Uterus (tissue), 4 donors: ENCODE measurements around the gene ARGLU1. TPM values are rescaled to one million over a fixed set of nuclear protein-coding genes. Genes with fewer than 3 reads are reported as not detected.
"Not testable (repeated sequence)": the region's sequence is repeated elsewhere in the genome, so short reads cannot be mapped to it uniquely, and the experiment has no call there.

Experiments used
- DNase-seq, 2 donors: peaks; one replicate each; pipeline ENCODE4 v3.0.0-alpha.2; 2019 to 2020
- H3K27ac ChIP-seq, 2 donors: fragments of 200-600 bp; sonication (generic); 1 replicate in 1 of 2; 2 replicates in 1 of 2; pipeline ENCODE4 v1.5.1; 2016 to 2018
- H3K27me3 ChIP-seq, 2 donors: fragments of 200-600 bp; sonication (generic); one replicate each; pipeline ENCODE4 v1.5.1; 2018 to 2019; ENCODE audit warnings: control low read depth in 1 of 2
- H3K36me3 ChIP-seq, 2 donors: fragments of 200-600 bp; sonication (generic); one replicate each; pipeline ENCODE4 v1.5.1; 2019; ENCODE audit warnings: control low read depth in 1 of 2
- H3K4me1 ChIP-seq, 2 donors: fragments of 200-600 bp; sonication (generic); one replicate each; pipeline ENCODE4 v1.5.1; 2018 to 2019; ENCODE audit warnings: control low read depth in 1 of 2
- H3K4me3 ChIP-seq, 2 donors: fragments of 200-600 bp; sonication (generic); 1 replicate in 1 of 2; 2 replicates in 1 of 2; pipeline ENCODE4 v1.5.1; 2018 to 2019; ENCODE audit warnings: mild to moderate bottlenecking in 1 of 2
- H3K9me3 ChIP-seq, 2 donors: fragments of 200-600 bp; sonication (generic); one replicate each; pipeline ENCODE4 v1.5.1; 2019; ENCODE audit warnings: control low read depth in 1 of 2
- POLR2A ChIP-seq, 2 donors: fragments of 450-650 bp; IDR thresholded peaks; one replicate each; pipeline ENCODE4 v1.6.1; 2016; ENCODE audit warnings: antibody characterized with exemption in 2 of 2, mild to moderate bottlenecking in 1 of 2, moderate library complexity in 1 of 2
- intact Hi-C: fragments of 100-400 bp; cut with DNase I; formaldehyde crosslinking; loops from one replicate; pipeline ENCODE4 v1.15.1; 2023; ENCODE audit warnings: low total_unique reads
- total RNA-seq, 4 donors: library from RNA; depleted of rRNA in 3 of 4; stranded (reverse); fragments of >200 nt in 3 of 4; gene quantifications; one replicate each; pipeline versions ENCODE4 v1.1.0 to v1.2.4, GENCODE V29; 2014 to 2023
- TF ChIP-seq, protein P1 (sequence below), 4 experiments: fragments of 200-600 bp in 2 of 4; fragments of 450-650 bp in 2 of 4; sonication (generic) in 2 of 4; IDR thresholded peaks; one replicate each; pipeline ENCODE4 v1.5.1; 2016 to 2019; ENCODE audit warnings: antibody characterized with exemption in 4 of 4, mild to moderate bottlenecking in 2 of 4, moderate library complexity in 1 of 4
- donor health status: DM: yes; HTN: yes; CAD: no.

Gene ARGLU1
- total RNA-seq, 4 donors from 2014 or later: 91.5 to 162 (median 135) TPM

DNA sequence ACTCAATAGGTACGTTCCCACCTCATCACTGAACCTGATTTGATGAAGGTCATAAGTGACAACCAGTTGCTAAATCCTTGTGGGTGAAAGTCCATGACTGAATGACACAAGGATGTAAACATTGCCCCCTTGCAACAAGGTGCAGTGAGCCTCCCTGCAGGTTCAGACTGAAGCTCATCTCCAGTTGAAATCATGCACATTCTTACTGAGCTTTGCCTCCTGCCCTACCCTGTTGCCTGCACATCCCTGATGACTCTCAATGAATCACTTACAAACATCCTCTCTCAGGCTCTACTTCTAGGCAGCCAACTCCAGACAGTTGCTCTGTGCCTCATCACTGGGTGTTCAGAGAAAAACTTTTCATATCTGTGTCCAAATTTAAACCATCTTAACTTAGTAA is 42.5 kb upstream of the ARGLU1 start:
- no peak for TF ChIP-seq POLR2A (IDR thresholded peaks at IDR 0.05)
- TF ChIP-seq, protein P1, sequence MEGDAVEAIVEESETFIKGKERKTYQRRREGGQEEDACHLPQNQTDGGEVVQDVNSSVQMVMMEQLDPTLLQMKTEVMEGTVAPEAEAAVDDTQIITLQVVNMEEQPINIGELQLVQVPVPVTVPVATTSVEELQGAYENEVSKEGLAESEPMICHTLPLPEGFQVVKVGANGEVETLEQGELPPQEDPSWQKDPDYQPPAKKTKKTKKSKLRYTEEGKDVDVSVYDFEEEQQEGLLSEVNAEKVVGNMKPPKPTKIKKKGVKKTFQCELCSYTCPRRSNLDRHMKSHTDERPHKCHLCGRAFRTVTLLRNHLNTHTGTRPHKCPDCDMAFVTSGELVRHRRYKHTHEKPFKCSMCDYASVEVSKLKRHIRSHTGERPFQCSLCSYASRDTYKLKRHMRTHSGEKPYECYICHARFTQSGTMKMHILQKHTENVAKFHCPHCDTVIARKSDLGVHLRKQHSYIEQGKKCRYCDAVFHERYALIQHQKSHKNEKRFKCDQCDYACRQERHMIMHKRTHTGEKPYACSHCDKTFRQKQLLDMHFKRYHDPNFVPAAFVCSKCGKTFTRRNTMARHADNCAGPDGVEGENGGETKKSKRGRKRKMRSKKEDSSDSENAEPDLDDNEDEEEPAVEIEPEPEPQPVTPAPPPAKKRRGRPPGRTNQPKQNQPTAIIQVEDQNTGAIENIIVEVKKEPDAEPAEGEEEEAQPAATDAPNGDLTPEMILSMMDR (IDR thresholded peaks at IDR 0.05): no peak
- no peaks in the 10 kb centered on the region for H3K9me3 ChIP-seq
- DNase-seq: no peak
- H3K4me3 ChIP-seq: no peak overlapping the region
- H3K27me3 ChIP-seq: no peaks in the 10 kb centered on the region
- no peaks in the 10 kb centered on the region for H3K4me1 ChIP-seq
- no peaks in the 10 kb centered on the region for H3K36me3 ChIP-seq
- intact Hi-C loops: no loop called here
- H3K27ac ChIP-seq: no peak overlapping the region

DNA sequence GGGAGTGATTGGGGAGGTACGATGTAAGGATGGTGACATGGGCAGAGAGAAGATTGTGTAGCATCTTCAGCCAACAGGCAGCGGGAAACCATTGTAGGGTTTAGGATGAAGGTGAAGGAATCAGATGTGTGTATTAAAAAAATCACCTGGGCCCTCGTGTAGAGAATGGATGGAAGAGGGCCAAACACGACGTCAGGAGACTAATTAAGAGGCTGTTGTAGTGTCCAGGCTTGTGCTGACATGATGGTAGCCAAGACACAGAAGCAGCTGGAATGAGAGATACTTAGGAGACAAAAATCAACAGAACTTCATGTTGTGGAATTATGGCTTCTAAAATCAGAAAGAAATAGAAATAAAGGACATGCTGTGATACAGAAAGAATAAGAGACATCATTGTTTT is 41.2 kb upstream of the ARGLU1 start:
- DNase-seq: no peak
- H3K36me3 ChIP-seq: no peaks in the 10 kb centered on the region
- intact Hi-C loops: no loop called here
- TF ChIP-seq POLR2A (IDR thresholded peaks at IDR 0.05): no peak
- TF ChIP-seq, protein P1 (IDR thresholded peaks at IDR 0.05): no peak
- no peaks in the 10 kb centered on the region for H3K27me3 ChIP-seq
- no peaks in the 10 kb centered on the region for H3K9me3 ChIP-seq
- H3K4me1 ChIP-seq: no peaks in the 10 kb centered on the region
- no peak overlapping the region for H3K4me3 ChIP-seq
- no peak overlapping the region for H3K27ac ChIP-seq

DNA sequence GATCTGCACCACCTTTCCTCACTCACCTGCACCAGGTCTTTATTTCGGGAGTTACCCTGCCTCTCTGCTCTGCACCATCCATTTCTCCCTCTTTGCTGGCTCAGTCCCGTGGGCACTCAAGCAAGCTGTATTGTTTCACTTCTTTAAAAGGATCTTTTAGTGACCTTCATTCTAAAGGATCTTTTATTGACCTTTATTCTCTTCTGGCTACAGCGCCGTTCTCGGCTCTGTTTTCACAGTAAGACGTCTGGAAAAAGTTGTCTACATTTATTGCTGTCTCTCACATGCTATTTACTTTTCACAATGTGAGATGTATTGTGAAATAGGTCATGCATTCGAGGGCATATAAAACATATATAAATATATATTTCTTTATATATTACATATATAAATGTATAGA is 35.6 kb upstream of the ARGLU1 start:
- TF ChIP-seq POLR2A (IDR thresholded peaks at IDR 0.05): no peak
- TF ChIP-seq, protein P1 (IDR thresholded peaks at IDR 0.05): no peak
- Histone ChIP-seq H3K27me3 (no peaks in the 10 kb centered on the region), H3K4me1 (no peaks in the 10 kb centered on the region), H3K36me3 (no peaks in the 10 kb centered on the region), H3K4me3 (no peak overlapping the region), H3K9me3 (no peaks in the 10 kb centered on the region), H3K27ac (no peak overlapping the region)
- intact Hi-C loops: no loop called here
- no peak for DNase-seq

DNA sequence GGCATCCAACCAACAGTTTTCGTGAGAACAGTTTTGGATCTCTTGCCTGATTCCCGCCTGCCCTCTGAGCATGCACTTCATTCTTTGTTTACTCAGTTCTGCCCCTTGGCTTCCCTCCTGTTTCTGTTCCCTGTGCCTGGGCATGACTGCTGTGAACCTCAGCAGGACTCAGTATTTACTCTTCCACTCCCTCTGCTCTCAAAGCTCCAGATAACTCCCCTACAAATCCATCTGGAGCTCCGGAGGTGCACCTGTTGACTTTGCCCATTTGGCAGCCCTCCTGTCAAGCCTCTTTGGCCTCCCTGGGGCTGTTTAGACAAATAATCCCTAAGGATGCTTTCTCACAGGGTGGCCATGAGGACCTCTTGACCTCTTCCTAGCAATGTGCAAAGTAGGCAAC is 34.2 kb upstream of the ARGLU1 start:
- H3K9me3 ChIP-seq: no peaks in the 10 kb centered on the region
- intact Hi-C loops: no loop called here
- H3K36me3 ChIP-seq: no peaks in the 10 kb centered on the region
- H3K27me3 ChIP-seq: no peaks in the 10 kb centered on the region
- TF ChIP-seq POLR2A (IDR thresholded peaks at IDR 0.05): no peak
- TF ChIP-seq, protein P1 (IDR thresholded peaks at IDR 0.05): no peak
- H3K27ac ChIP-seq: no peak overlapping the region
- no peak overlapping the region for H3K4me3 ChIP-seq
- H3K4me1 ChIP-seq: no peaks in the 10 kb centered on the region
- DNase-seq: no peak

DNA sequence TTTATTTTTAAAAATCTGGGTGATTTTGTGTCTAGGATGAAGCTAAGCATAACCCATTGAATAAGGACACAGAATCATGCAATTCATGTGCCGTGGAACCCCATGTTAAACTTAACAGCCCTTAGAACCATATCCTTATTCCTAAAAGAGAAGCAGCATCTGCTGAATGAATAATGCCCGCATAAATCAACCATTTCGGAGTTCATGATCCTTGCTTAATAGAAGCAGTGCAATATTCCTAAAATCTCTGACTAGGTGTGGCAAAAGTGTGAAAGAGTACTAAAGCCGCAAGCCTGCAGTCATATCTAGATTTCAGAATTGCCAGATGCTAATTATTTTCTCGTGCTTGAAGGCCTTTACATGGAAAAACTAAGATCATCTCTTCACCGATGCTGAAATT is 33.6 kb upstream of the ARGLU1 start:
- no peak overlapping the region for H3K27ac ChIP-seq
- TF ChIP-seq, protein P1 (IDR thresholded peaks at IDR 0.05): no peak
- TF ChIP-seq POLR2A (IDR thresholded peaks at IDR 0.05): no peak
- DNase-seq: no peak
- no peaks in the 10 kb centered on the region for H3K9me3 ChIP-seq
- H3K4me3 ChIP-seq: no peak overlapping the region
- H3K27me3 ChIP-seq: no peaks in the 10 kb centered on the region
- H3K36me3 ChIP-seq: no peaks in the 10 kb centered on the region
- no peaks in the 10 kb centered on the region for H3K4me1 ChIP-seq
- intact Hi-C loops: no loop called here

DNA sequence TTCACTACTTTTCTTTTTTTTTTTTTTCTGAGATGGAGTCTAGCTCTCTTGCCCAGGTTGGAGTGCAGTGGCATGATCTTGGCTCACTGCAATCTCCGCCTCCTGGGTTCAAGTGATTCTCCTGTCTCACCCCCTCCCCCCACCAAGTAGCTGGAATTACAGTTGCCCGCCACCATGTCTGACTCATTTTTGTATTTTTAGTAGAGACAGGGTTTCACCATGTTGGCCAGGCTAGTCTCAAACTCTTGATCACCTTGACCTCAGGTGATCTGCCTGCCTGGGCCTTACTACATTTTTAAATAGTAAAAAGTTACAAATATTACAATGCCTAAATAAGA is 32.8 kb upstream of the ARGLU1 start:
- H3K36me3 ChIP-seq, H3K4me3 ChIP-seq, intact Hi-C loops, DNase-seq, H3K4me1 ChIP-seq, H3K9me3 ChIP-seq, H3K27me3 ChIP-seq, H3K27ac ChIP-seq: not testable (repeated sequence)
